GM18519 (cell line): Measurements from ENCODE around the gene LMAN1L.

ENCODE experiments used
- ATAC-seq: cut with Tn5 transposase; IDR thresholded peaks from one replicate; pipeline ENCODE4 v1.9.1; 2021; ENCODE audit warnings: mild to moderate bottlenecking, moderate library complexity; ENCODE audit not compliant: unreplicated experiment, low FRiP score

LMAN1L gene

DNA sequence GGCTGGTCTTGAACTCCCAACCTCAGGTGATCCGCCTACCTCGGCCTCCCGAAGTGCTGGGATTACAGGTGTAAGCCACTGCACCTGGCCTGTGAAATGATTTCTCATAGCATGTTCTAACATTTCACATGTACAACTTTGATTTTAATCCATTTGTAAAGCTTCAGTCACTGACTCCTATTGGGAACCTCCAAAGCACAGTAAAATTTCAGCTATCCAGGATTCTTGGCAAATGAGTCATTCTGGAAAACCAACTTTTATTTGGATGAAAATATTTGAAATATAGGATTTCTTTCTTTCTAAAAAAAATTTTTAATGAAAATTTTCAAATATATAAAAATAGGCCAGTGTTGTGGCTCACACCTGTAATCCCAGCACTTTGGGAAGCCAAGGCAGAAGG is 2.7 kb upstream of the LMAN1L start:
- ATAC-seq = no peak

DNA sequence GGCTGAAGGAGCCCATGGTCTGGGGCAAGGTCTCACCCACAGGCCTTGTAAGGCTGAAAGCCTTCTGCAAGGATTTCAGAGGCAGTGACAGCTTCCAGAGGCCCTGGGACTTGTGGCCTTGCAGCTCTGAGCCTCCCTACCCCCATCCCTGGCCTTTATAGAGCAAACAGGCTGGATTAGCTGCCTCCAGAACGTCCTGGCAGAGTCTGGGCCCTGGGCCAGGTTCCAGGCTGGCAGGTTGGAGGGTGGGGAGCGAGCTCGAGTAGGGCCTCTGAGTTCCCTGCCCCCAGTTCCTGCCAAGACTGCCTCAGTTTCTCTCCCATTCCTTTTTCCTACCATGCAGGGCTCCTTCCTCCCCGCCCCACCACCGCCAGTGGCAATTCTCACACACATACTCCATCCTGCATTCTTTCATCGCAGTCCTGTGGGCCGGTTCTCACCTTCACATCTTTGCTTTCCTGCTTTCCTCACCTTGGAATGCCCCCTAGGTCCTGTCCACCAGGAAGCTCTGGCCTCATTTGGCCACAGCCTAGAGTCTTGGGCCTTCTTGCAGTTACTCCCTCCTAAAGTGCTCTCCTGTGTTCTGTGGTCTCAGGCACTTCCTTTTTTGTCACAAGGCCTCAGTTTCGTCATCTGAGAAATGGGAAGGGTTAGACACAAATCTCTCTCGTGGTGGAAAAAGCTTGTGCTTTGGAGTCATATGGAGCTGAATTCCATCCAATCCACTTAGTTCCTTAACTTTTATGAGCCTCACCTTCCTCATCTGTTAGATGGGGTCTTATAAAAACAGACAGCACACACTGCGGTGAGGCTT is 2.7 kb downstream of the LMAN1L start:
- no peak for ATAC-seq

DNA sequence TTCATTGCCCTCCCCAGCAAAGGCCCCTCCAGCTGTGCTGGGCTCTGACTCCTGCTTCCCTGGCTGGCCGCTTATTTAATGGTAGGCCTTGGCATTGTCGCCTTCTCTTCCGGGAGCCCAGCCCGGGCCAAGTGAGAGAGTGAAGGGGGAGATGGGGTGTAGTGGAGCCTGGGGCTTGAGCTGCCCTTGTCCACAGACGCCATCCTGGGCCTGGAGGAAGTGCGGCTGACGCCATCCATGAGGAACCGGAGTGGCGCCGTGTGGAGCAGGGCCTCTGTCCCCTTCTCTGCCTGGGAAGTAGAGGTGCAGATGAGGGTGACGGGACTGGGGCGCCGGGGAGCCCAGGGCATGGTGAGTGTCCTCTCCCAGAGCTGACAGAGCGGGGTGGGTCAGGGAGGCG is 3.3 kb downstream of the LMAN1L start:
- no peak for ATAC-seq

DNA sequence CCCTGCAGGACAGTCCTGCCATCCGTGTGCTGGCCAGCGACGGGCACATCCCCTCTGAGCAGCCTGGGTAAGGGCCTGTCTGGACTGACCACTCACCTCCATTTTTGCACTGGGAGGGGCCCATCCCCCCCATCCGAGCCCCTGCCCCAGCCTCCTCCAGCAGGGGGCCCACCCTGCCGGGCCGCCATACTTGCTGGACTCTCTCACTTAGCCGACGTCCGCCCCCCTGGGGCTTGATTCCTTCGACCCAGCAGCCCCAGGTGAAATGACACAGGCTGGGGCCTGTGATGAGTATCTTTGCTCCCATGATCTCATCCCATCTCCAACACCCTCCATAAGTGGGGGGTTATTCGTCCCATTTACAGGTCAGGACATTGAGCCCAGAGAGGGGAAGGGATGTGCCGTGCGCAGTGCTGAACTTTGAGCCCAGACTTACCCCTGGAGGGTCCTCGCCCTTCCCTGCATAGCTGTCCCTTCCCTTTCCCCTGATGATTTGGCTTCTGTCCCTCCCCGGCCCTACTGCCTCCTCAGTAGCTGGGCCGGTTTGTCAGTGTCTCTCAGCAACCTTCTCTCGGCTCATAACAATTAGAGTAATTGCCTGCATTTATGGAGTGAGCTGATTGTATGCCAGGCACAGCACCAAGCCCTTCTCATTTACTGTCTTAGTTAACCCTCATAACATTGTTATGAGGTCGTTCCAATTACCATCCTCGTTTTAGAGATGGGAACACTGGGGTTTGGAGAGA is 4.2 kb downstream of the LMAN1L start:
- ATAC-seq = no peak

DNA sequence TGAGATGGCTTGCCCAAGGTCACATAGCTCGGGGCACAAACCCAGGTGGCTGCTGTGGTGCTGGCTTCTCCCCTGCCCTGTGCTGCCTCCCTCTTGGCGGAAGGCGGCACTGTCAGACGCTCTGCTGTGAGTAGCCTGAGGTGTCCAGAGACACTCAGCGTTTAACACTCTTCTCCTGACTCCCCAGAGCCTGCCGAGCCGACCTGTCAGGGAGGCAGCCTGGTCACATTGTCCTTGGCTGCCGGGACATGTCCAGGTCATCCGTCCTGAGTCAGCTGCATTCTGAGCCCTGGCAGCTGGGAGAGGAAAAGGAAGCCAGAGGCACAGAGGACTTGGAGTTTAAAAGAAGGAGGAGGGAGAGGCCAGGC is 4.7 kb downstream of the LMAN1L start:
- no peak for ATAC-seq

DNA sequence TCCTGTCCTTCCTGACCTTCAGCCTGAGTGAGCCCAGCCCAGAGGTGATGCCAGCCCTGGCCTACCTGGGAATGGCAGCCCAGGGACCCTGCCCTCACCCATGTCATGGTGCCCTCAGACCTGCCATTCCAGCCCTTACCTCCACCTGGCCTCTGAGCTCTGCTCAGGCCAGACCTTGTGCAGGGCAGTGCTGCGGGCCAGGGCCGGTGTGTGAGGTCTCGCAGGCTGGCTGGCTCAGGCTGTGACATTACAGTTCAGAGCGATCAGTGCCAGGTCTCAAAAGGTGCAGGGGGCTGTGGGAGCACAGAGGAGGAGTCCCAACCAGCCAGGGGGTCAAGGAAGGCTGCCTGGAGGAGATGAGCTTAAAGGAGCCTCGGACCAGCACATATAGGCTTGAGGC is 7.4 kb downstream of the LMAN1L start:
- ATAC-seq = no peak

DNA sequence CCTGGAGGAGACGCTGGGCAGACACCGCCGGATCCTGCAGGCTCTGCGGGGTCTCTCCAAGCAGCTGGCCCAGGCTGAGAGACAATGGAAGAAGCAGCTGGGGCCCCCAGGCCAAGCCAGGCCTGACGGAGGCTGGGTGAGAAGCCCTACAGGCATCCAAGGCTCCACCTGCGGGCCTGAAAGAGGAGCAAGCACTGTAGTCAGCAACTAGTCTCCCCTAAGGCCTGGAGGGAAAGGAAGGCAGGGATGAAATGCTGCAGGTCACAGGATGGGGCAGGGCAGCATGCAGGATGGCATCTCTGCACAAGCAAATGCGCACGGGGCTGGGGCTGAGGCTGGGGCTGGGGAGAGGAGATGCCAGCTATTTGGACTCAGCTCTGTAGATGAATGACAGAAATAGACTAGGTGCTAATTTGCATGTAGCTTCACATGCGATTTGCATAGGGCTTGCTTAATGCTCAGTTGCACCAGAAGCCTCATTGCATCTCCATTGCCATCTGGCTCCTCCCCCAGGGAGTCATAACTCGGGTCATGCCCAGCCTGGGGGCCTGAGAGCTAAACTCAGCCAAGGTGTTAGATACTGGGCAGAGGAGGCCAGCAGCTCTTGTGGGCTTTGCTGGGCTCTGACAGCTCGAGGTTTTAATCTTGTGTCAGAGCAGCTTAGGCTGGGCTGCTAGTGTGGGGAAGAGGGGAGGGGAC is 8.6 kb downstream of the LMAN1L start:
- ATAC-seq = peak; percentile 50

DNA sequence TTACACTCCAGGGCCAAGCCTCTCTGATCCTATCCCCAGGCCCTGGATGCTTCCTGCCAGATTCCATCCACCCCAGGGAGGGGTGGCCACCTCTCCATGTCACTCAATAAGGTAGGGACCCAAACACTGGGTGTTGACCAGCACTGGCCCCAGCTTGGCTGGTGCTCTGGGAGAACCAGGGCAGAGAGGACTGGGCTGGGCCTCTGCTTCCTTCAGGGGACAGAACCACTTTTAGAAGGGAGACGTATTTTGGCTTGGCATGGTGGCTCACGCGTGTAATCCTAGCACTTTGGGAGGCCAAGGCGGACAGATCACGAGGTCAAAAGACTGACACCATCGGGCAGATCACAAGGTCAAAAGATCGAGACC is 9.1 kb downstream of the LMAN1L start:
- ATAC-seq = no peak

DNA sequence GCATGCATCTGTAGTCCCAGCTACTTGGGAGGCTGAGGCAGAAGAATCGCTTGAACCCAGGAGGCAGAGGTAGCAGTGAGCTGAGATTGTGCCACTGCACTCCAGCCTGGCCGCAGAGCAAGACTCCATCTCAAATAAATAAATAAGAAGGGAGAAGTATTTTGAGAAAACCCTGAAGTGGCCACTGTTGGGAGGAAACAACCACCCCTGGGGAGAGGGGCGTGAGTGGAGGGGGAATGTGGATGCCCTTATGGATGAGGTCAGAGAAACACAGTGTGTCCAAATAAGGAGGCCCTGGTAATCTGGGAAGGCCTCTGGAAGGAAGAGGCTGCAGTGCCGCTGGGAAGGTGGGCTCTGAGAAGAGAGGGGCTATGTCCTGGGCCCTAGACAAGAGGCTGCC is 9.6 kb downstream of the LMAN1L start:
- no peak for ATAC-seq

DNA sequence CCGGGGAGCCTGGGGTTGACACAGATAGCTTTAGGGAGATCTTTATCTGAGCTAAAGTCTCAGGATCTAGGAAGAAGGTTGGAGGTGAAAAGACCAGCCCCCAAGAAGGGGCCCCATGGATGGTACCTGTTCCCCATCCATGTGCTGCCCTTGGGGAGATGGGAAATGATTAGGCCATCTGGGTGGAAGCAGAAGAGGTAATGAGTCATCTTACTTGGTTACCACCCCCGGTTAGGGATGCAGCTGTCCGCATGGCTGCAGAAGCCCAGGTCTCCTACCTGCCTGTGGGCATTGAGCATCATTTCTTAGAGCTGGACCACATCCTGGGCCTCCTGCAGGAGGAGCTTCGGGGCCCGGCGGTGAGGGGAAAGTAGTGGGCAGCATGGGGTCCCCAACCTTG is 10.7 kb downstream of the LMAN1L start:
- ATAC-seq = no peak

DNA sequence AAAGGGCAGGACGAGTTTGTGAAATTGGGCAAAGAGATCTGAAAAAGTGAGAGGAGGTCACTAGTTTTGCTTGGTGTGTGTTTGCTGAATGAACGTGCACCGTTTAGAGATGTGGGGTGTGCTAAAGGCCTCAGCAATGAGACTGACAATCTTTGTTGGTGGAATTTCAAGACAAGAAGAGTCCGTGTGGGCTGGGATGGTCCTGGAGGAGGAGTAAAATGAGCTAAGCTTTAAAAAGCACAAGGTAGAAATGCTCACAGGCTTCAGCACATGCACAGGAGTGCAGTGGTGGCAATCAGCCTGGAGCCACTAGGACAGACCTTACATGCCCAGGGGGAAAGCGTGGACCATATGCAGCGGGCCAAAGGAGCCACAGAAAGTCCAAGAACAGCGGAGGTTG is 12.3 kb downstream of the LMAN1L start:
- no peak for ATAC-seq

DNA sequence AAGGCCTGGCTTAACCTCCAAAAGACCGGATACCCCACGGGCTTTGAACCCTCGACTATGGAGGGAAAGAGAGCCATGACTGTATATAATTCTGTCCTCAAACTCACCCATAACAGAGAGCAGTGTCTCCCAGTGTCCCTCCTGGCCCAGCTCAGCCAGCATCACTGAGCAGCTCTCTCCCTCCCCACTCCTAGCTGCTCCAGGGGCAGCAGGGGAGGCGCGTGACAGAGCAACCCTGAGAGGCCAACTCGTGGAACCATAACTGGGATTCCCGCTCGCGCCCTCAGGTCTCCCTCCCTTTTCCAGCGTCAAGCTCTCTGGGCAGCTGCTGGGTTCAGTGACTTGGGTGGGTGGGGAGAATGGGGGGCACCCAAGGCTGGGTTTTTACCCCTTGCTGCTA is 13.2 kb downstream of the LMAN1L start:
- ATAC-seq = no peak

DNA sequence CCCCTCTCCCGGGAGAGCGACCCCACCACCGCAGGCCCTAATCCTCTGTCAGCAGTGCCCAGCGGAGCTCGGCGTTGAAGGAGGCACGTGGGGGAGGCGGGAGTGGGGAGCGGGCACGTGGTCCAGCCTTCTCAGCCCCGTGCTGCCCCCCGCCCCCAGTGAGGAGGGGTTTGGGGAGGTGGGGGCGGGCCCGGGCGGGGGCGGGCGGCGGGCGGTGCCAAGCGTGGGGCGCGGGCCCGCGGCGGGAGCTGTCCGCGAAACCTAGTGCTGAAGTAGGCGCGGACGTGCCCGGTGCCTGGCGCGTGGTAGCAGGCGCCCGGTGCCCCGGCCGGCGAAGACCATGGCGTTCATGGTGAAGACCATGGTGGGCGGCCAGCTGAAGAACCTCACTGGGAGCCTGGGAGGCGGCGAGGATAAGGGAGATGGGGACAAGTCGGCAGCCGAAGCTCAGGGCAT is 13.8 kb downstream of the LMAN1L start, which contains the start of gene CPLX3:
Gene CPLX3 (plus strand): TSS at position 264 of the 456 bp plus-strand sequence. CDS start 77 bp downstream, at position 341.
- ATAC-seq = no peak

DNA sequence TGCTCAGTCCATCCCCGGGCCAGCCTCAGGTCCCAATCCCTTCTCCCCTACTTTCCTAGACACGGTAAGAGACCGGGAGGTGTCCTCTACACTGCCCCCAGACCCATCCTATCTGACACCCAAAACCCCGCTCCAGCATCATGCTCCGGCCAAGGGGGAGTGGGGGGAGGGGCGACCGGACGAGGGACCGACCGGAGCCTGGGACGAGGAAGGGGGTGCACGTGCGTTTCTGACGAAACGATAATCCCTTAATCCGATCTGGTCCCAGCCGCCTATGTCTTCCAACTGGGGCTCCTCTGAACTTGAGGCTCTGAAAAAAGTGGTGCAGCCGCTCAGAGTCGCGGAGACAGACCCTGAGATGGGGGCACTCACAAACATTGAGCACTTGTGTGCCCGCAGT is 14.3 kb downstream of the LMAN1L start:
- no peak for ATAC-seq

DNA sequence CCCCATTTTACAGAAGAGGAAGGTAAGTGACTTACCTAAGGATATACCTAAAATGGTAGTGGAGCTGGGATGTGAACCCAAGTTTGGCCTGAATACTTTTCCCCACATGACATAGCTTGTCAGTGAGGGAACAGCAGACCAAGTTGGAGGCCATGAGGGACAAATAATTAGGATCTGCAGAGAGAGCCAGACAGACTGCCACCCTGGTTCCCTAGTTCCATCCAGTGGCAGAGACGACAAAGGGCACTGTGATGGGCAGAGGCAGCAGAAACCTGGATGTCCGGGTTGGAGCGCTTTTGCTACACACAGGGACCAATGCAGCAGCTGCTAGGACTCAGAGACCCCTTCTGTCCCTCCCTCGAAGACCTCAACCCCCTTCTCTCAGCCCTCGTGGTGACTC is 15.0 kb downstream of the LMAN1L start:
- ATAC-seq = no peak

DNA sequence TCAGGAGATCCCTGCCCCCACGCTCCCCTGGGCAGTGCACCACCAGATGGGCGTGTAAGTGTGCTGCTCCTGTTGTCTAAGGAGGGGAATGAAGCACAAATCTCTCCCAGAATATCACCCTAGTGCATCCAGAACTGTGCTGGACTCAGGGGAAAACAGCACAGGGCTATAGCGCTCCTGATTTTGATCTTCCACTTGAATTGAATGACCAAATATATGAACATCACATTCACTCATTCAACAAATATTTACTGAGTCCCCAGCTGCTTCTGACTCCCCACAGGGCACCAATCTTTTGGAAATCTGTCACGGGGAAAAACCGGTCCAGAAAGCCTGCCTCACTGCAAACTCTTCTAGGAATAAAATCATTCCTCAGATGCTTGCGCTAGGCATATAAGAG is 16.2 kb downstream of the LMAN1L start:
- no peak for ATAC-seq

DNA sequence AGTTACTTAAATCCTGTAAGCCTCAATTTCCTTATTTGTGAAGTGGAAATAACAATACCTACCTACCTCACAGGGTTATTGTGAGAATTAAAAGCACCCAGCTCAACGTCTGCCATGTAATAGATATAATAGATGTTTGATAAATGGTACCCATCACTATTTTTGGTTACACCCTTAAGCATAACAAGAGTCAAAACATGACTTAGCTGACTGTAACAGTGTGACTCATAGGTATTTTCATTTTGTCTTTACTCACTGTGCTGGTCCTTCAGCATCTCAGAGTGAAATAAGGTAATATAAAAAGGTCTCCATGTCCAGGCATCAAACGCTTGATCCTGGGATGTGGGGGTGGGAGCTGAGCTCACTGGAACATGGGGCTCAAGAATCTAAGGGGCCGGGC is 16.9 kb downstream of the LMAN1L start:
- ATAC-seq = no peak

DNA sequence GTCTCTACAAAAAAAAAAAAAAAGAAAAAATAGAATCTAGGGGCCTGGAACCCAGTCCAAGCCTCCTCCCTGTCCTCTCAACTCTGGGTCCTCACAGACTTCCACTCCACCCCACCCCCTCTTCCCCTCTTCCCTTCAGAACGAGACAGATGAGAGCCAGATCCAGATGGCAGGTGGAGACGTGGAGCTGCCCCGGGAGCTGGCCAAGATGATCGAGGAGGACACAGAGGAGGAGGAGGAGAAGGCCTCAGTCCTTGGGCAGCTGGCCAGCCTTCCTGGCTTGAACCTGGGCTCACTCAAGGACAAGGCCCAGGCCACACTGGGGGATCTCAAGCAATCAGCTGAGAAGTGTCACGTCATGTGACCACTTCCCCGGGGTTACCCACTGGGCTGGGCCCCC is 17.4 kb downstream of the LMAN1L start:
- ATAC-seq = no peak

DNA sequence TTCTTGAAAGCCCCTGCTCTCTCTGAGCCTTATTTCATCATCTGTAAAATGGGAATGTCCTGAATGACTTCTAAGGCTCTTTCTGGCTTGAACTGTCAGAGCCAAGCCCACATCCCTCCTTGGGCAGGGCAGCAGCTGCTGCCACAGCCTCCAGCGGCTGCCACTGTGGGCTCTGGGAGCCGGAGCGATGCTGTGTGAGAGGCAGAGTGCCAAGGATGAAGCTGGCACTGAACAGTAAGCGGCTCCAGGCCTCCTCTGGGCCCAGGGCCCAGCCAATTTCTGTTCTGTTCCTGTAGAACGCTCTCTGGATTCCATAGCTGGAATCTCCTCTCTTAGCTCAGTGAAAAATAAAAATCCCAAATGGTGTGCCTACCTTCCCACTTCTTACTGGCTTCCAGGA is 18.2 kb downstream of the LMAN1L start:
- ATAC-seq = no peak

DNA sequence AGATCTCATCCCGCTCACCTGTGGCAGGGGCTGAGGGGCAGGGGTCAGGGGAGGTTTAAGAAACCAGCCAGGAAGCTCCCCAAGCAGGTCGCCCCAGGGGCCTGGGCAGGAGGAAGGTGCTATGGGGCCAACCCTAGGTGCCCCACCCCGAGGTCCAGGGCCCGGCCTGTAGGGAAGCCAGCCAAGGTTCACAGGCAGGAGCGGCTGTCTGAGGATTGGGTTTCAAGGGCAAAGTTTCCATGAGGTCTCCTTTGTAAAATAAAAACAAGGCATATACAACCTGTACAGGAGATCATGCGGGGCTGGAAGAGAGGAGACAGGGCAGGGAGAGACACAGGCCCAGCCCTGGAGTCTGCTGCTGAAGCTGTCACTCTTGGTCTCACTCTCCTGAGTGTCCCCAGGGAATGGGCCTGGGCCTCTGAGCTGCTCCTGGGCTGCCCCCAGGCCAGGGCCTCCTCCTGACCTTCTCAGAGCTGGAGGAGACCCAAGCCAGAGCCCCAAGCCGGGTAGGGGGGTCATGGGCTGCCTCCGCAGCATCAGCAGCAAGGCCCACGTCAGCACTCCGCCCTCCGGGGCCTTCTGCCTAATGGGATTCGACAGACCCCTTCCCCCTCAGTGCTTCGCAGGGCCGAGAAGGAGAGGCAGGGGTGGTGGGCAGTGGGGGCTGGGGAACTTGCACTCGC is 19.3 kb downstream of the LMAN1L start:
- no peak for ATAC-seq

DNA sequence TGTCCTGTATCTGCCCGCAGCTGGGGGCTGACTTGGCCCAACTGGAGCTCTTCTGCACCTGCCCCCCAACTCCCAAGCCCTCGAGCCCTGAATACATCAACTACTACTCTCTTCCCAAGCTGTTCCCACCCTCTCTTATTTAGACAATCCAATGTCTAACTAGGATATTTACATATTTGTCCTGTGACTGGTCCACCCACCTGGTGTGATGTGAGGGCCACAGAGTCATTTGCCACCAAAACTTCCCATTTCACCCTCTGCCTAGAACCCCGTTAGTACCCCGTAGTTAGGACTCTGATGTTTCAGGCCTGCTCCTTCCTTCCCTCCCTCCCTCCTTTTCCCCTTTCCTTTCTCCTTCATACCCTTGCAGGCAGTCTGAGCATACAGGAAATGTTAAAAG is 20.2 kb downstream of the LMAN1L start:
- no peak for ATAC-seq
